Measurements from ENCODE around the gene CLTCL1. TPM values are rescaled to one million over a fixed set of nuclear protein-coding genes. Genes with fewer than 3 reads are reported as not detected.
A peak's percentile ranks its signal among the peaks of the same experiment; 100 is the strongest.

The CLTCL1 gene
- total and polyA plus RNA-seq, 9 of the 15 experiments (the other 6 are each of a cell fraction or from before 2014, with no cell fraction given), result 1.1 to 11.7 (median 5.0) TPM

DNA sequence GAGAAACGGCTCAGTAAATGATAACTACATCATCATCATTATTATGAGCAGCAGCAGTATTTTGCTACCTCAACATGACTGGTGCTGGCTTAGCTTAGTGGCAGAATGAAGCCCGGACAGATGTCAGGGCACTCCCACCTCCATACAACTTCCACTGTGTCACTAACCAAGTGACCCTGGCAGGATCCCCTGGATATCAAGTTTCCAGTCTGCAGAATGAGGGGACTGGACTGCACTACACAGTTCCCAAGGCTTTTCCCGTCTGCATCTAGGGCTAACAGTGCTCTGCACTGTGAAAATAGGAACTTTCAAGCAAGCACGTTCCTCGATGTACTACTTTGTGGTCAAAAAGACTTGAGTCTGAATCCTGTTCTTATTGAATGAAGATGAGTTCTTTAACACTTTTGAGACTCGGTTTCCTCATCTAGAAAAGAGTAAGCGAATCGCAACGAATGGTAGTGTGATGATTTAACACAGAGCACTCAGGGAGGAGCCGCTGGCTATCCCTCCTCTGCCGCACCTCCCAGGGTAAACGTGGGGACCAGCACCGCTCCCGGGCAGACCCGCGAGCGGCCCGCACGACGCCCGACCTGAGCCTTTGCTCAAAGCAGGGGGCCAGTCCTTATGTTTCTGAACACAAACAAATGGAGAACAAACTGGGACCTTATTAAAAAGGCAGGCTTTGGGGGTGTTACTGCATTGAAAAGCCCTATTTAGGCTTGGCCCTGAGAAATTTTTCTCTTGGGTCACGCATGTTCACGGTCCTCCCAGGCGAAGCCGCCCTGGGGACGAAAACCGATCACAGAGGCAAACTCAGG, 910 bp downstream of the CLTCL1 start (continued):
- TF ChIP-seq, protein P1, sequence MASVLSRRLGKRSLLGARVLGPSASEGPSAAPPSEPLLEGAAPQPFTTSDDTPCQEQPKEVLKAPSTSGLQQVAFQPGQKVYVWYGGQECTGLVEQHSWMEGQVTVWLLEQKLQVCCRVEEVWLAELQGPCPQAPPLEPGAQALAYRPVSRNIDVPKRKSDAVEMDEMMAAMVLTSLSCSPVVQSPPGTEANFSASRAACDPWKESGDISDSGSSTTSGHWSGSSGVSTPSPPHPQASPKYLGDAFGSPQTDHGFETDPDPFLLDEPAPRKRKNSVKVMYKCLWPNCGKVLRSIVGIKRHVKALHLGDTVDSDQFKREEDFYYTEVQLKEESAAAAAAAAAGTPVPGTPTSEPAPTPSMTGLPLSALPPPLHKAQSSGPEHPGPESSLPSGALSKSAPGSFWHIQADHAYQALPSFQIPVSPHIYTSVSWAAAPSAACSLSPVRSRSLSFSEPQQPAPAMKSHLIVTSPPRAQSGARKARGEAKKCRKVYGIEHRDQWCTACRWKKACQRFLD (CRISPR knock-in tag; IDR thresholded peaks at IDR 0.05), result no peak
- TF ChIP-seq ZNF354B (CRISPR knock-in tag; IDR thresholded peaks at IDR 0.05) (no peak), GTF2A2 (tag; IDR thresholded peaks at IDR 0.05) (no peak), ZSCAN32 (CRISPR knock-in tag; IDR thresholded peaks at IDR 0.05) (no peak), HNRNPUL1 (IDR thresholded peaks at IDR 0.05; ENCODE audit: low read length) (no peak), NR2C2 (CRISPR knock-in tag; IDR thresholded peaks at IDR 0.05) (no peak), NR2C2 (tag; IDR thresholded peaks at IDR 0.05) (no peak), SREBF1 (IDR thresholded peaks at IDR 0.05; ENCODE audit: borderline replicate concordance, low read depth, low read length) (no peak)
- TF ChIP-seq, protein P2, sequence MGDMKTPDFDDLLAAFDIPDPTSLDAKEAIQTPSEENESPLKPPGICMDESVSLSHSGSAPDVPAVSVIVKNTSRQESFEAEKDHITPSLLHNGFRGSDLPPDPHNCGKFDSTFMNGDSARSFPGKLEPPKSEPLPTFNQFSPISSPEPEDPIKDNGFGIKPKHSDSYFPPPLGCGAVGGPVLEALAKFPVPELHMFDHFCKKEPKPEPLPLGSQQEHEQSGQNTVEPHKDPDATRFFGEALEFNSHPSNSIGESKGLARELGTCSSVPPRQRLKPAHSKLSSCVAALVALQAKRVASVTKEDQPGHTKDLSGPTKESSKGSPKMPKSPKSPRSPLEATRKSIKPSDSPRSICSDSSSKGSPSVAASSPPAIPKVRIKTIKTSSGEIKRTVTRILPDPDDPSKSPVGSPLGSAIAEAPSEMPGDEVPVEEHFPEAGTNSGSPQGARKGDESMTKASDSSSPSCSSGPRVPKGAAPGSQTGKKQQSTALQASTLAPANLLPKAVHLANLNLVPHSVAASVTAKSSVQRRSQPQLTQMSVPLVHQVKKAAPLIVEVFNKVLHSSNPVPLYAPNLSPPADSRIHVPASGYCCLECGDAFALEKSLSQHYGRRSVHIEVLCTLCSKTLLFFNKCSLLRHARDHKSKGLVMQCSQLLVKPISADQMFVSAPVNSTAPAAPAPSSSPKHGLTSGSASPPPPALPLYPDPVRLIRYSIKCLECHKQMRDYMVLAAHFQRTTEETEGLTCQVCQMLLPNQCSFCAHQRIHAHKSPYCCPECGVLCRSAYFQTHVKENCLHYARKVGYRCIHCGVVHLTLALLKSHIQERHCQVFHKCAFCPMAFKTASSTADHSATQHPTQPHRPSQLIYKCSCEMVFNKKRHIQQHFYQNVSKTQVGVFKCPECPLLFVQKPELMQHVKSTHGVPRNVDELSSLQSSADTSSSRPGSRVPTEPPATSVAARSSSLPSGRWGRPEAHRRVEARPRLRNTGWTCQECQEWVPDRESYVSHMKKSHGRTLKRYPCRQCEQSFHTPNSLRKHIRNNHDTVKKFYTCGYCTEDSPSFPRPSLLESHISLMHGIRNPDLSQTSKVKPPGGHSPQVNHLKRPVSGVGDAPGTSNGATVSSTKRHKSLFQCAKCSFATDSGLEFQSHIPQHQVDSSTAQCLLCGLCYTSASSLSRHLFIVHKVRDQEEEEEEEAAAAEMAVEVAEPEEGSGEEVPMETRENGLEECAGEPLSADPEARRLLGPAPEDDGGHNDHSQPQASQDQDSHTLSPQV (IDR thresholded peaks at IDR 0.05), result no peak
- TF ChIP-seq, protein P3, sequence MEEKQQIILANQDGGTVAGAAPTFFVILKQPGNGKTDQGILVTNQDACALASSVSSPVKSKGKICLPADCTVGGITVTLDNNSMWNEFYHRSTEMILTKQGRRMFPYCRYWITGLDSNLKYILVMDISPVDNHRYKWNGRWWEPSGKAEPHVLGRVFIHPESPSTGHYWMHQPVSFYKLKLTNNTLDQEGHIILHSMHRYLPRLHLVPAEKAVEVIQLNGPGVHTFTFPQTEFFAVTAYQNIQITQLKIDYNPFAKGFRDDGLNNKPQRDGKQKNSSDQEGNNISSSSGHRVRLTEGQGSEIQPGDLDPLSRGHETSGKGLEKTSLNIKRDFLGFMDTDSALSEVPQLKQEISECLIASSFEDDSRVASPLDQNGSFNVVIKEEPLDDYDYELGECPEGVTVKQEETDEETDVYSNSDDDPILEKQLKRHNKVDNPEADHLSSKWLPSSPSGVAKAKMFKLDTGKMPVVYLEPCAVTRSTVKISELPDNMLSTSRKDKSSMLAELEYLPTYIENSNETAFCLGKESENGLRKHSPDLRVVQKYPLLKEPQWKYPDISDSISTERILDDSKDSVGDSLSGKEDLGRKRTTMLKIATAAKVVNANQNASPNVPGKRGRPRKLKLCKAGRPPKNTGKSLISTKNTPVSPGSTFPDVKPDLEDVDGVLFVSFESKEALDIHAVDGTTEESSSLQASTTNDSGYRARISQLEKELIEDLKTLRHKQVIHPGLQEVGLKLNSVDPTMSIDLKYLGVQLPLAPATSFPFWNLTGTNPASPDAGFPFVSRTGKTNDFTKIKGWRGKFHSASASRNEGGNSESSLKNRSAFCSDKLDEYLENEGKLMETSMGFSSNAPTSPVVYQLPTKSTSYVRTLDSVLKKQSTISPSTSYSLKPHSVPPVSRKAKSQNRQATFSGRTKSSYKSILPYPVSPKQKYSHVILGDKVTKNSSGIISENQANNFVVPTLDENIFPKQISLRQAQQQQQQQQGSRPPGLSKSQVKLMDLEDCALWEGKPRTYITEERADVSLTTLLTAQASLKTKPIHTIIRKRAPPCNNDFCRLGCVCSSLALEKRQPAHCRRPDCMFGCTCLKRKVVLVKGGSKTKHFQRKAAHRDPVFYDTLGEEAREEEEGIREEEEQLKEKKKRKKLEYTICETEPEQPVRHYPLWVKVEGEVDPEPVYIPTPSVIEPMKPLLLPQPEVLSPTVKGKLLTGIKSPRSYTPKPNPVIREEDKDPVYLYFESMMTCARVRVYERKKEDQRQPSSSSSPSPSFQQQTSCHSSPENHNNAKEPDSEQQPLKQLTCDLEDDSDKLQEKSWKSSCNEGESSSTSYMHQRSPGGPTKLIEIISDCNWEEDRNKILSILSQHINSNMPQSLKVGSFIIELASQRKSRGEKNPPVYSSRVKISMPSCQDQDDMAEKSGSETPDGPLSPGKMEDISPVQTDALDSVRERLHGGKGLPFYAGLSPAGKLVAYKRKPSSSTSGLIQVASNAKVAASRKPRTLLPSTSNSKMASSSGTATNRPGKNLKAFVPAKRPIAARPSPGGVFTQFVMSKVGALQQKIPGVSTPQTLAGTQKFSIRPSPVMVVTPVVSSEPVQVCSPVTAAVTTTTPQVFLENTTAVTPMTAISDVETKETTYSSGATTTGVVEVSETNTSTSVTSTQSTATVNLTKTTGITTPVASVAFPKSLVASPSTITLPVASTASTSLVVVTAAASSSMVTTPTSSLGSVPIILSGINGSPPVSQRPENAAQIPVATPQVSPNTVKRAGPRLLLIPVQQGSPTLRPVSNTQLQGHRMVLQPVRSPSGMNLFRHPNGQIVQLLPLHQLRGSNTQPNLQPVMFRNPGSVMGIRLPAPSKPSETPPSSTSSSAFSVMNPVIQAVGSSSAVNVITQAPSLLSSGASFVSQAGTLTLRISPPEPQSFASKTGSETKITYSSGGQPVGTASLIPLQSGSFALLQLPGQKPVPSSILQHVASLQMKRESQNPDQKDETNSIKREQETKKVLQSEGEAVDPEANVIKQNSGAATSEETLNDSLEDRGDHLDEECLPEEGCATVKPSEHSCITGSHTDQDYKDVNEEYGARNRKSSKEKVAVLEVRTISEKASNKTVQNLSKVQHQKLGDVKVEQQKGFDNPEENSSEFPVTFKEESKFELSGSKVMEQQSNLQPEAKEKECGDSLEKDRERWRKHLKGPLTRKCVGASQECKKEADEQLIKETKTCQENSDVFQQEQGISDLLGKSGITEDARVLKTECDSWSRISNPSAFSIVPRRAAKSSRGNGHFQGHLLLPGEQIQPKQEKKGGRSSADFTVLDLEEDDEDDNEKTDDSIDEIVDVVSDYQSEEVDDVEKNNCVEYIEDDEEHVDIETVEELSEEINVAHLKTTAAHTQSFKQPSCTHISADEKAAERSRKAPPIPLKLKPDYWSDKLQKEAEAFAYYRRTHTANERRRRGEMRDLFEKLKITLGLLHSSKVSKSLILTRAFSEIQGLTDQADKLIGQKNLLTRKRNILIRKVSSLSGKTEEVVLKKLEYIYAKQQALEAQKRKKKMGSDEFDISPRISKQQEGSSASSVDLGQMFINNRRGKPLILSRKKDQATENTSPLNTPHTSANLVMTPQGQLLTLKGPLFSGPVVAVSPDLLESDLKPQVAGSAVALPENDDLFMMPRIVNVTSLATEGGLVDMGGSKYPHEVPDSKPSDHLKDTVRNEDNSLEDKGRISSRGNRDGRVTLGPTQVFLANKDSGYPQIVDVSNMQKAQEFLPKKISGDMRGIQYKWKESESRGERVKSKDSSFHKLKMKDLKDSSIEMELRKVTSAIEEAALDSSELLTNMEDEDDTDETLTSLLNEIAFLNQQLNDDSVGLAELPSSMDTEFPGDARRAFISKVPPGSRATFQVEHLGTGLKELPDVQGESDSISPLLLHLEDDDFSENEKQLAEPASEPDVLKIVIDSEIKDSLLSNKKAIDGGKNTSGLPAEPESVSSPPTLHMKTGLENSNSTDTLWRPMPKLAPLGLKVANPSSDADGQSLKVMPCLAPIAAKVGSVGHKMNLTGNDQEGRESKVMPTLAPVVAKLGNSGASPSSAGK (IDR thresholded peaks at IDR 0.05), result peak; percentile 91
